Ovary (tissue), 3 donors: ENCODE results near the gene AANAT.
A peak's percentile ranks its signal among the peaks of the same experiment; 100 is the strongest.

ENCODE experiments used
- EP300 ChIP-seq: sonication (generic); formaldehyde crosslinking; IDR thresholded peaks from one replicate; pipeline ENCODE4 v1.6.1; 2017; ENCODE audit warnings: antibody characterized with exemption
- POLR2A ChIP-seq: fragments of 450-650 bp; IDR thresholded peaks from one replicate; pipeline ENCODE4 v1.6.1; 2017; ENCODE audit warnings: antibody characterized with exemption, mild to moderate bottlenecking, moderate library complexity
- TF ChIP-seq, protein P1 (sequence below), 3 donors: fragments of 450-650 bp in 2 of 3; fragments of 200-600 bp in 1 of 3; IDR thresholded peaks; one replicate each; pipeline versions ENCODE4 v1.5.1 to v1.8.0; 2016 to 2022; ENCODE audit warnings: antibody characterized with exemption in 3 of 3, mild to moderate bottlenecking in 1 of 3
- donor health status: DM: no; HTN: no; CAD: no.

DNA sequence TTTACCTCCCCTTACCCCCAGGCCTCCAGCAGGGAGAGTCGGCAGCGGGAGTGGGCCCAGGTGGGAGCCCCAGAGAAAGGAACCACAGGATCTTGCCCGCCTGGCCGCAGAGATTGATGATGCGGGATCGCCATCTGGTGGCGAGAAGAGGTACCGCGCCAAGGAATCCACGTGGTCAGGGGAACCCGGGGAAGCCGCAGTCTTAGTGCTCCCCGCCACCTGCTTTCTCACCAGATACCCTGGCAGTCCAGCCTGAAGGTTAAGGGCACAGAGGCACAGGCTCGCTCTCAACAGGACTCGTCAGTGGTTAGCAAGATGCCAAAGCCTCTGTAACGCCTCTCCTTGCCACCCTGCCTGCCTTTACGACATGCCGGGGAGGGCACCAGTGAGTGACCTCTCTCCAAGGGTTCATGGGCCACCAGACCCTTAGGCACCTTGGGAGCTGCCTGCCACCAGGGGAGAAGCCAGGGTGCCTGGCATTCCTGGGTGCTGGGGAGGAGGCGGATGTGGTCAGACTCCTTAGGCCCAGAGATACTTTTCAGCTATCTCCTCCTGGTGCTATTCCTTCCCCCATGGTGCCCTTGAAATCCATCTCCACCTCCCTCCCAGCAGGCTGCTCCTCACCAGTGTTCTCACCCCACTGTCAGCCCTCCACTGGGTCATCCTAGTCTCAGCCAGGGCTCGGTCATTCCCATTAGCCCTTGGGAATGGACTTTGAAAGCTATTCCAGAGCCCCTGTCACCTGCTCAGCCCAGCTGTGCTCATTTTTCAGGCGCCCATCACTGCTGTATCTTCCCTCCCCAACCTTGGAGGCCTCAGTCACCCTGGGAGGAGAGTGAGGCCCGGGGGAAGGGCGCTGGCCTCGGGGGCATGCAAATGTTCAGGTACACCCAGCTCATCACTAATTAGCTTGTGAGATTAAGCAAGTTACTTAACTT is 39.3 kb downstream of the AANAT start:
- TF ChIP-seq EP300 (no peak), POLR2A (peak; percentile 11)
- TF ChIP-seq, protein P1, sequence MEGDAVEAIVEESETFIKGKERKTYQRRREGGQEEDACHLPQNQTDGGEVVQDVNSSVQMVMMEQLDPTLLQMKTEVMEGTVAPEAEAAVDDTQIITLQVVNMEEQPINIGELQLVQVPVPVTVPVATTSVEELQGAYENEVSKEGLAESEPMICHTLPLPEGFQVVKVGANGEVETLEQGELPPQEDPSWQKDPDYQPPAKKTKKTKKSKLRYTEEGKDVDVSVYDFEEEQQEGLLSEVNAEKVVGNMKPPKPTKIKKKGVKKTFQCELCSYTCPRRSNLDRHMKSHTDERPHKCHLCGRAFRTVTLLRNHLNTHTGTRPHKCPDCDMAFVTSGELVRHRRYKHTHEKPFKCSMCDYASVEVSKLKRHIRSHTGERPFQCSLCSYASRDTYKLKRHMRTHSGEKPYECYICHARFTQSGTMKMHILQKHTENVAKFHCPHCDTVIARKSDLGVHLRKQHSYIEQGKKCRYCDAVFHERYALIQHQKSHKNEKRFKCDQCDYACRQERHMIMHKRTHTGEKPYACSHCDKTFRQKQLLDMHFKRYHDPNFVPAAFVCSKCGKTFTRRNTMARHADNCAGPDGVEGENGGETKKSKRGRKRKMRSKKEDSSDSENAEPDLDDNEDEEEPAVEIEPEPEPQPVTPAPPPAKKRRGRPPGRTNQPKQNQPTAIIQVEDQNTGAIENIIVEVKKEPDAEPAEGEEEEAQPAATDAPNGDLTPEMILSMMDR (IDR thresholded peaks at IDR 0.05), result peak; percentile 80 to 96 (median 96)
